ENCODE measurements around the gene TRIM3. TPM values are rescaled to one million over a fixed set of nuclear protein-coding genes. Genes with fewer than 3 reads are reported as not detected.

Gene TRIM3
- total and polyA plus RNA-seq, 2 of the 8 experiments (the other 6 are each of a cell fraction or from before 2014, with no cell fraction given), result 10.7 to 14.3 TPM

DNA sequence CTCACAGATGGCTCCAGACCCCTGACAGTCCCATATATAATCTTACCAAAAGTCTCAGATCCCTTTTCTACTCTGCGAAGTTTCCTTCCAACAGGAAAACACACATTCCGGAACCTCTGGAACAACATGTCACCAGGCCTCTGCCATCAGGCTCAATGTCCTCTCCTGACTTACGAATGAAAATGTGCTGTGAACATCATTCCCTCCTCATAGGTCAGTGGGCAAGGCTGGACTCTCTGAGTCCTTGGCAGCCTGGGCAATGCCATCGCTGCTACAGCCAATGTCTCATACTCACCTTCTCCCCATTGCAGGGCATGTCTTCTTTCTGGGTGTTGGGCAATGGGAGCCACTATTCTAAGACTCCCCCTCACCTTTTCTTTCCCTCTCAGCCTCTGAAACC, 31.3 kb downstream of the TRIM3 start (continued):
- TF ChIP-seq EP300 (IDR thresholded peaks at IDR 0.05; ENCODE audit: borderline replicate concordance in 1 of 2, low read depth in 2 of 2, low read length in 2 of 2), result no peak
- TF ChIP-seq PHF8 (conservative IDR thresholded peaks at IDR 0.05; ENCODE audit: low read depth, low read length), result no peak
- TF ChIP-seq SAP30 (IDR thresholded peaks at IDR 0.05; ENCODE audit: insufficient read depth, insufficient replicate concordance, low read length), result no peak
- no peak for TF ChIP-seq ATF3 (IDR thresholded peaks at IDR 0.05; ENCODE audit: insufficient read depth, low read depth, low read length)
- no peak for TF ChIP-seq SUZ12 (IDR thresholded peaks at IDR 0.05; ENCODE audit: low read length)
- TF ChIP-seq FOSL1 (IDR thresholded peaks at IDR 0.05; ENCODE audit: insufficient read depth, low read depth, low read length), result no peak
- no peak for TF ChIP-seq CREB1 (IDR thresholded peaks at IDR 0.05)
- no peak for TF ChIP-seq BRCA1 (IDR thresholded peaks at IDR 0.05; ENCODE audit: low read depth, low read length)

Measured in H1 (cell line).